Measurements from ENCODE around the gene BACH1.
"Not testable (repeated sequence)": the region's sequence is repeated elsewhere in the genome, so short reads cannot be mapped to it uniquely, and the experiment has no call there.

BACH1 gene

GRCh38 chr21:29349702-29350101 is 51.0 kb downstream of the BACH1 start:
- no peak for FAIRE-seq

GRCh38 chr21:29350246-29350779 is 51.6 kb downstream of the BACH1 start:
- FAIRE-seq, result no peak

- FAIRE-seq, result no peak
Observed at GRCh38 chr21:29351691-29352090, 53.0 kb downstream of the BACH1 start.

- FAIRE-seq, result not testable (repeated sequence)
Observed at GRCh38 chr21:29355043-29355710, 56.5 kb downstream of the BACH1 start.

GRCh38 chr21:29356291-29356690 is 57.6 kb downstream of the BACH1 start:
- FAIRE-seq, result not testable (repeated sequence)

GRCh38 chr21:29356810-29357209 is 58.1 kb downstream of the BACH1 start:
- not testable (repeated sequence) for FAIRE-seq

- FAIRE-seq, result no peak
Observed at GRCh38 chr21:29359718-29360117, 61.0 kb downstream of the BACH1 start.

GRCh38 chr21:29360799-29361765 is 62.4 kb downstream of the BACH1 start:
- no peak for FAIRE-seq

GRCh38 chr21:29362758-29363157 is 64.0 kb downstream of the BACH1 start:
- no peak for FAIRE-seq

GRCh38 chr21:29365661-29366265 is 67.0 kb downstream of the BACH1 start:
- FAIRE-seq, result no peak

GRCh38 chr21:29366532-29366931 is 67.8 kb downstream of the BACH1 start:
- FAIRE-seq, result no peak

- no peak for FAIRE-seq
Observed at GRCh38 chr21:29367335-29367734, 68.6 kb downstream of the BACH1 start.

- FAIRE-seq, result no peak
Observed at GRCh38 chr21:29368906-29369305, 70.2 kb downstream of the BACH1 start.

GRCh38 chr21:29371464-29371863 is 72.7 kb downstream of the BACH1 start:
- no peak for FAIRE-seq

GRCh38 chr21:29372063-29372802 is 73.5 kb downstream of the BACH1 start:
- peak; percentile 89 for FAIRE-seq

- FAIRE-seq, result no peak
Observed at GRCh38 chr21:29374481-29374880, 75.8 kb downstream of the BACH1 start.

GRCh38 chr21:29376556-29376955 is 77.8 kb downstream of the BACH1 start:
- FAIRE-seq, result no peak

GRCh38 chr21:29377266-29377665 is 78.5 kb downstream of the BACH1 start:
- no peak for FAIRE-seq

- no peak for FAIRE-seq
Observed at GRCh38 chr21:29378832-29379231, 80.1 kb downstream of the BACH1 start.

- FAIRE-seq, result no peak
Observed at GRCh38 chr21:29379517-29380054, 80.9 kb downstream of the BACH1 start.

- peak; percentile 80 for FAIRE-seq
Observed at GRCh38 chr21:29382030-29382654, 83.4 kb downstream of the BACH1 start.
